C4-2B (cell line): ENCODE results near the gene CD2BP2.

Experiments used
- ZFX ChIP-seq: fragments of 450-650 bp; IDR thresholded peaks from 2 replicates; pipeline ENCODE4 v1.6.1; 2017
- TF ChIP-seq, protein P1 (sequence below): fragments of 450-650 bp; conservative IDR thresholded peaks from 2 replicates; pipeline ENCODE4 v1.5.1; 2017; ENCODE audit warnings: mild to moderate bottlenecking

DNA sequence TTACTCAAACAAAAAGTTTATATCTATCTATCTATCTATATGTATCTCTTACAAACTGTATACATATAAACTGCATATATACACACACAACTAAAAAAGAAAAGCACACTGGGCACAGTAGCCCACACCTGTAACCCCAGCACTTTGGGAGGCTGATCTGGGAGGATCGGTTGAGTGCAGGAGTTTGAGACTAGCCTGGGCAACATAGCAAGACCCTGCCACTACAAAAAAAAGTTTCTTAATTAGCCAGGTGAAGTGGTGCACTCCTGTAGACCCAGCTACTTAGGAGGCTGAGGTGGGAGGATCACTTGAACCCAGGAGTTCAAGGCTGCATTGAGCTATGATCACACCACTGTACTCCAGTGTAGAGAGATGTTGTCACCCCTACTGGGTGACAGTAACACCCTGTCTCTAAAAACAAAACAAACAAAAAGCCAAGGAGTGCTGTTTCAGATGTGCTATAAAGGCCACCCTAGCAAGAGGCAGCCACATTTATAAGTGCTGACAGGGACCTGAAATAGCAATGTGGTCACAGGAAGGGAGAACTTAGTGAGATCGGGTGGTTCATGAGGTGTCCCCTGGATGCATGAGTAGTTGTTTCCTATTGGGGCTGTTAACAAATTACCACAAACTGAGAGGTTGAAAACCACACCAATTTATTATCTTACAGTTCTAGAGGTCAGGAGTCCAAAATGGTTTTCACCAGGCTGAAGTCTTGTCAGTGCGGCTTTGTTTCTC, 4.8 kb downstream of the CD2BP2 start:
- TF ChIP-seq, protein P1, sequence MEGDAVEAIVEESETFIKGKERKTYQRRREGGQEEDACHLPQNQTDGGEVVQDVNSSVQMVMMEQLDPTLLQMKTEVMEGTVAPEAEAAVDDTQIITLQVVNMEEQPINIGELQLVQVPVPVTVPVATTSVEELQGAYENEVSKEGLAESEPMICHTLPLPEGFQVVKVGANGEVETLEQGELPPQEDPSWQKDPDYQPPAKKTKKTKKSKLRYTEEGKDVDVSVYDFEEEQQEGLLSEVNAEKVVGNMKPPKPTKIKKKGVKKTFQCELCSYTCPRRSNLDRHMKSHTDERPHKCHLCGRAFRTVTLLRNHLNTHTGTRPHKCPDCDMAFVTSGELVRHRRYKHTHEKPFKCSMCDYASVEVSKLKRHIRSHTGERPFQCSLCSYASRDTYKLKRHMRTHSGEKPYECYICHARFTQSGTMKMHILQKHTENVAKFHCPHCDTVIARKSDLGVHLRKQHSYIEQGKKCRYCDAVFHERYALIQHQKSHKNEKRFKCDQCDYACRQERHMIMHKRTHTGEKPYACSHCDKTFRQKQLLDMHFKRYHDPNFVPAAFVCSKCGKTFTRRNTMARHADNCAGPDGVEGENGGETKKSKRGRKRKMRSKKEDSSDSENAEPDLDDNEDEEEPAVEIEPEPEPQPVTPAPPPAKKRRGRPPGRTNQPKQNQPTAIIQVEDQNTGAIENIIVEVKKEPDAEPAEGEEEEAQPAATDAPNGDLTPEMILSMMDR: no peak
- no peak for TF ChIP-seq ZFX
